Measurements from ENCODE around the gene LKAAEAR1. TPM values are rescaled to one million over a fixed set of nuclear protein-coding genes. Genes with fewer than 3 reads are reported as not detected.

The LKAAEAR1 gene
- total RNA-seq, 1 donor from 2014 or later, result not detected

GRCh38 chr20:64074963-64075362 is 9.2 kb downstream of the LKAAEAR1 start:
- no peak overlapping the region for H3K27ac Mint-ChIP-seq (ENCODE audit: unreplicated experiment)
- no peak for DNase-seq (ENCODE audit: low spot score)
- peaks cover 4% of the 10 kb centered on the region for H3K27me3 Mint-ChIP-seq (ENCODE audit: unreplicated experiment)
- H3K9me3 Mint-ChIP-seq (ENCODE audit: unreplicated experiment), result no peaks in the 10 kb centered on the region
- TF ChIP-seq, protein P1, sequence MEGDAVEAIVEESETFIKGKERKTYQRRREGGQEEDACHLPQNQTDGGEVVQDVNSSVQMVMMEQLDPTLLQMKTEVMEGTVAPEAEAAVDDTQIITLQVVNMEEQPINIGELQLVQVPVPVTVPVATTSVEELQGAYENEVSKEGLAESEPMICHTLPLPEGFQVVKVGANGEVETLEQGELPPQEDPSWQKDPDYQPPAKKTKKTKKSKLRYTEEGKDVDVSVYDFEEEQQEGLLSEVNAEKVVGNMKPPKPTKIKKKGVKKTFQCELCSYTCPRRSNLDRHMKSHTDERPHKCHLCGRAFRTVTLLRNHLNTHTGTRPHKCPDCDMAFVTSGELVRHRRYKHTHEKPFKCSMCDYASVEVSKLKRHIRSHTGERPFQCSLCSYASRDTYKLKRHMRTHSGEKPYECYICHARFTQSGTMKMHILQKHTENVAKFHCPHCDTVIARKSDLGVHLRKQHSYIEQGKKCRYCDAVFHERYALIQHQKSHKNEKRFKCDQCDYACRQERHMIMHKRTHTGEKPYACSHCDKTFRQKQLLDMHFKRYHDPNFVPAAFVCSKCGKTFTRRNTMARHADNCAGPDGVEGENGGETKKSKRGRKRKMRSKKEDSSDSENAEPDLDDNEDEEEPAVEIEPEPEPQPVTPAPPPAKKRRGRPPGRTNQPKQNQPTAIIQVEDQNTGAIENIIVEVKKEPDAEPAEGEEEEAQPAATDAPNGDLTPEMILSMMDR (IDR thresholded peaks at IDR 0.05; ENCODE audit: unreplicated experiment), result no peak
- H3K4me3 Mint-ChIP-seq (ENCODE audit: unreplicated experiment), result no peak overlapping the region
- H3K4me1 Mint-ChIP-seq (ENCODE audit: unreplicated experiment), result no peaks in the 10 kb centered on the region
- H3K36me3 Mint-ChIP-seq (ENCODE audit: low read depth, unreplicated experiment), result no peaks in the 10 kb centered on the region

DNA sequence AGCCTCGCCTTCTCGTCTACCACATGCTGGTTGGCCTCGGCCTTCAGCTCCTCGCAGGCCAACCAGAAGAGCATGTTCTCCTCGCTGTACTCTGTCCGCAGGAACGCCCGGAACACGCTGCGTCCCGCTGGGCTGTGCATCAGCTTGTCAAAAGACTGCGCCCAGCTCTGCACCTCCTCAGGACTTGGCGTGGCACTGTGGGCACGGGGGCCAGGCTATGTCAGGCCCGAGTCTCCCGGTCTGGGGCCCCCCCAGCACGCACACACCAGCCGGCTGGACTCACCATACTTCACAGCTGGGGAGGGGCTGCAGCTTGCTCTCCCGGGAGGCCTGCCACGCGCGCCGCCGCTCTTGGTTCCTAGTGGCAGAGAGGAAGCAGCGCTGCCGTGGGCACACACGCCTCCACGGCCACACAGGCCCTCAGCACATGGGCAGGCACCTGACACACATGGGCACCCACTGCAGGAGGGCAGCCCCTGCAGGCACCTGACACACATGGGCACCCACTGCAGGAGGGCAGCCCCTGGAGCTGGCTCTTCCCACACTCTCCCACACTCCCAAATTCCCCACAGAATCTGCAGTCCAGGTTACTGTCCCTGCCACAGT is 9.9 kb downstream of the LKAAEAR1 start:
- H3K27me3 Mint-ChIP-seq (ENCODE audit: unreplicated experiment), result peaks cover 4% of the 10 kb centered on the region
- no peak for DNase-seq (ENCODE audit: low spot score)
- H3K9me3 Mint-ChIP-seq (ENCODE audit: unreplicated experiment), result no peaks in the 10 kb centered on the region
- H3K27ac Mint-ChIP-seq (ENCODE audit: unreplicated experiment), result no peak overlapping the region
- no peaks in the 10 kb centered on the region for H3K4me1 Mint-ChIP-seq (ENCODE audit: unreplicated experiment)
- H3K36me3 Mint-ChIP-seq (ENCODE audit: low read depth, unreplicated experiment), result no peaks in the 10 kb centered on the region
- H3K4me3 Mint-ChIP-seq (ENCODE audit: unreplicated experiment), result no peak overlapping the region
- TF ChIP-seq, protein P1 (IDR thresholded peaks at IDR 0.05; ENCODE audit: unreplicated experiment), result no peak

- no peaks in the 10 kb centered on the region for H3K4me1 Mint-ChIP-seq (ENCODE audit: unreplicated experiment)
Observed at GRCh38 chr20:64073476-64074183, 10.6 kb downstream of the LKAAEAR1 start.

GRCh38 chr20:64072498-64073063 is 11.6 kb downstream of the LKAAEAR1 start:
- H3K4me3 Mint-ChIP-seq (ENCODE audit: unreplicated experiment), result no peak overlapping the region
- TF ChIP-seq, protein P1 (IDR thresholded peaks at IDR 0.05; ENCODE audit: unreplicated experiment), result no peak
- peaks cover 7% of the 10 kb centered on the region for H3K27me3 Mint-ChIP-seq (ENCODE audit: unreplicated experiment)
- H3K9me3 Mint-ChIP-seq (ENCODE audit: unreplicated experiment), result no peaks in the 10 kb centered on the region
- DNase-seq (ENCODE audit: low spot score), result no peak
- H3K4me1 Mint-ChIP-seq (ENCODE audit: unreplicated experiment), result no peaks in the 10 kb centered on the region
- no peaks in the 10 kb centered on the region for H3K36me3 Mint-ChIP-seq (ENCODE audit: low read depth, unreplicated experiment)
- no peak overlapping the region for H3K27ac Mint-ChIP-seq (ENCODE audit: unreplicated experiment)

More at GRCh38 chr20:64073476-64074183, 10.6 kb downstream of the LKAAEAR1 start:
- TF ChIP-seq, protein P1 (IDR thresholded peaks at IDR 0.05; ENCODE audit: unreplicated experiment), result no peak
- Mint-ChIP-seq H3K9me3 (ENCODE audit: unreplicated experiment) (no peaks in the 10 kb centered on the region), H3K4me3 (ENCODE audit: unreplicated experiment) (no peak overlapping the region), H3K27me3 (ENCODE audit: unreplicated experiment) (peaks cover 5% of the 10 kb centered on the region), H3K27ac (ENCODE audit: unreplicated experiment) (no peak overlapping the region), H3K36me3 (ENCODE audit: low read depth, unreplicated experiment) (no peaks in the 10 kb centered on the region)
- DNase-seq (ENCODE audit: low spot score), result no peak
